ENCODE data around the gene REV3L.
"Not testable (repeated sequence)": the region's sequence is repeated elsewhere in the genome, so short reads cannot be mapped to it uniquely, and the experiment has no call there.

REV3L gene

GRCh38 chr6:111274593-111275217 lies 208.3 kb downstream of the REV3L start:
- FAIRE-seq, result no peak
- DNase-seq (ENCODE audit: extremely low spot score, insufficient read length, low read depth), result no peak

- DNase-seq (ENCODE audit: extremely low spot score, insufficient read length, low read depth), result no peak
- FAIRE-seq, result no peak
Observed at GRCh38 chr6:111270121-111270520, 212.9 kb downstream of the REV3L start.

- no peak for DNase-seq (ENCODE audit: extremely low spot score, insufficient read length, low read depth)
- FAIRE-seq, result no peak
Observed at GRCh38 chr6:111269401-111269970, 213.5 kb downstream of the REV3L start.

GRCh38 chr6:111267764-111268333 lies 215.2 kb downstream of the REV3L start:
- FAIRE-seq (peak; percentile 59), DNase-seq (ENCODE audit: extremely low spot score, insufficient read length, low read depth) (no peak)

GRCh38 chr6:111266276-111266675 lies 216.7 kb downstream of the REV3L start:
- no peak for FAIRE-seq
- no peak for DNase-seq (ENCODE audit: extremely low spot score, insufficient read length, low read depth)

- no peak for FAIRE-seq
- no peak for DNase-seq (ENCODE audit: extremely low spot score, insufficient read length, low read depth)
Observed at GRCh38 chr6:111265842-111266241, 217.2 kb downstream of the REV3L start.

- FAIRE-seq (no peak), DNase-seq (ENCODE audit: extremely low spot score, insufficient read length, low read depth) (no peak)
Observed at GRCh38 chr6:111263837-111264236, 219.2 kb downstream of the REV3L start.

- FAIRE-seq, result no peak
- no peak for DNase-seq (ENCODE audit: extremely low spot score, insufficient read length, low read depth)
Observed at GRCh38 chr6:111260570-111261298, 222.3 kb downstream of the REV3L start.

GRCh38 chr6:111259089-111259831 lies 223.8 kb downstream of the REV3L start:
- DNase-seq (ENCODE audit: extremely low spot score, insufficient read length, low read depth), result peak; percentile 98
- peak; percentile 100 for FAIRE-seq

GRCh38 chr6:111258615-111259088 lies 224.4 kb downstream of the REV3L start:
- FAIRE-seq (no peak), DNase-seq (ENCODE audit: extremely low spot score, insufficient read length, low read depth) (no peak)

GRCh38 chr6:111258010-111258409 lies 225.0 kb downstream of the REV3L start:
- FAIRE-seq (no peak), DNase-seq (ENCODE audit: extremely low spot score, insufficient read length, low read depth) (no peak)

- DNase-seq (ENCODE audit: extremely low spot score, insufficient read length, low read depth) (no peak), FAIRE-seq (no peak)
Observed at GRCh38 chr6:111256646-111257045, 226.4 kb downstream of the REV3L start.

- not testable (repeated sequence) for FAIRE-seq; DNase-seq (ENCODE audit: extremely low spot score, insufficient read length, low read depth)
Observed at GRCh38 chr6:111255838-111256237, 227.2 kb downstream of the REV3L start.

- FAIRE-seq (no peak), DNase-seq (ENCODE audit: extremely low spot score, insufficient read length, low read depth) (no peak)
Observed at GRCh38 chr6:111254779-111255166, 228.2 kb downstream of the REV3L start.

- no peak for FAIRE-seq
- DNase-seq (ENCODE audit: extremely low spot score, insufficient read length, low read depth), result no peak
Observed at GRCh38 chr6:111254004-111254778, 228.8 kb downstream of the REV3L start.

GRCh38 chr6:111252726-111253125 lies 230.3 kb downstream of the REV3L start:
- no peak for FAIRE-seq
- no peak for DNase-seq (ENCODE audit: extremely low spot score, insufficient read length, low read depth)

GRCh38 chr6:111250791-111251354 lies 232.1 kb downstream of the REV3L start:
- FAIRE-seq (no peak), DNase-seq (ENCODE audit: extremely low spot score, insufficient read length, low read depth) (no peak)

Data from GM18507 (cell line).